HG03175 (cell line): ENCODE data around the gene OR4E2.
"Not testable (repeated sequence)": the region's sequence is repeated elsewhere in the genome, so short reads cannot be mapped to it uniquely, and the experiment has no call there.

Experiments used
- ATAC-seq: cut with Tn5 transposase; IDR thresholded peaks from one replicate; pipeline ENCODE4 v1.9.1; 2021; ENCODE audit warnings: mild to moderate bottlenecking, moderate library complexity; ENCODE audit not compliant: unreplicated experiment

Gene OR4E2

GRCh38 chr14:21653331-21653885 is at the start of gene OR4E2:
Gene OR4E2 (plus strand): TSS chr14:21653835. CDS start chr14:21665083, 11,248 bp downstream.
- ATAC-seq, result no peak

GRCh38 chr14:21612324-21612723 is 41.3 kb upstream of the OR4E2 start:
- ATAC-seq, result no peak

- no peak for ATAC-seq
Observed at GRCh38 chr14:21614240-21614639, 39.4 kb upstream of the OR4E2 start.

- ATAC-seq, result no peak
Observed at GRCh38 chr14:21617614-21618013, 36.0 kb upstream of the OR4E2 start.

GRCh38 chr14:21626491-21627230 is 27.0 kb upstream of the OR4E2 start:
- ATAC-seq, result no peak

GRCh38 chr14:21630503-21630902 is 23.1 kb upstream of the OR4E2 start:
- not testable (repeated sequence) for ATAC-seq

GRCh38 chr14:21631084-21631483 is 22.6 kb upstream of the OR4E2 start:
- no peak for ATAC-seq

GRCh38 chr14:21634840-21635239 is 18.8 kb upstream of the OR4E2 start, which contains the start of gene OR10G2:
Gene OR10G2 (minus strand): TSS chr14:21634940. CDS start chr14:21634842, 98 bp downstream.
- no peak for ATAC-seq

GRCh38 chr14:21642683-21643082 is 11.0 kb upstream of the OR4E2 start:
- no peak for ATAC-seq

GRCh38 chr14:21643407-21643806 is 10.2 kb upstream of the OR4E2 start:
- ATAC-seq, result no peak

- no peak for ATAC-seq
Observed at GRCh38 chr14:21647380-21647779, 6.3 kb upstream of the OR4E2 start.

GRCh38 chr14:21652209-21652808 is 1.3 kb upstream of the OR4E2 start:
- ATAC-seq, result no peak

- ATAC-seq, result no peak
Observed at GRCh38 chr14:21654215-21654614, 580 bp downstream of the OR4E2 start.

GRCh38 chr14:21656980-21657379 is 3.3 kb downstream of the OR4E2 start:
- no peak for ATAC-seq

- no peak for ATAC-seq
Observed at GRCh38 chr14:21668377-21668776, 14.7 kb downstream of the OR4E2 start.

- ATAC-seq, result no peak
Observed at GRCh38 chr14:21669284-21669683, 15.6 kb downstream of the OR4E2 start.

- ATAC-seq, result no peak
Observed at GRCh38 chr14:21671371-21671770, 17.7 kb downstream of the OR4E2 start.

GRCh38 chr14:21672116-21672515 is 18.5 kb downstream of the OR4E2 start:
- no peak for ATAC-seq

GRCh38 chr14:21673718-21674117 is 20.1 kb downstream of the OR4E2 start, which contains the start of gene OR4E1:
Gene OR4E1 (minus strand): TSS chr14:21673818. CDS start chr14:21670935, 2,883 bp downstream.
- no peak for ATAC-seq

GRCh38 chr14:21675566-21675965 is 21.9 kb downstream of the OR4E2 start:
- ATAC-seq, result no peak

- no peak for ATAC-seq
Observed at GRCh38 chr14:21680072-21680471, 26.4 kb downstream of the OR4E2 start.

GRCh38 chr14:21686468-21686867 is 32.8 kb downstream of the OR4E2 start:
- no peak for ATAC-seq
